Ecto neural progenitor cell (in vitro differentiated cells): ENCODE results near the gene MPHOSPH8.
"Not testable (repeated sequence)": the region's sequence is repeated elsewhere in the genome, so short reads cannot be mapped to it uniquely, and the experiment has no call there.

ENCODE experiments used
- DNase-seq: peaks from one replicate; pipeline ENCODE4 v3.0.0-alpha.2; 2018; ENCODE audit warnings: low spot score

Gene MPHOSPH8

GRCh38 chr13:19632915-19633478, 462 bp upstream of the MPHOSPH8 start:
- DNase-seq, result no peak

GRCh38 chr13:19634256-19634740, 839 bp downstream of the MPHOSPH8 start:
- DNase-seq, result no peak

- not testable (repeated sequence) for DNase-seq
Measured at GRCh38 chr13:19635926-19636325, 2.5 kb downstream of the MPHOSPH8 start.

DNA sequence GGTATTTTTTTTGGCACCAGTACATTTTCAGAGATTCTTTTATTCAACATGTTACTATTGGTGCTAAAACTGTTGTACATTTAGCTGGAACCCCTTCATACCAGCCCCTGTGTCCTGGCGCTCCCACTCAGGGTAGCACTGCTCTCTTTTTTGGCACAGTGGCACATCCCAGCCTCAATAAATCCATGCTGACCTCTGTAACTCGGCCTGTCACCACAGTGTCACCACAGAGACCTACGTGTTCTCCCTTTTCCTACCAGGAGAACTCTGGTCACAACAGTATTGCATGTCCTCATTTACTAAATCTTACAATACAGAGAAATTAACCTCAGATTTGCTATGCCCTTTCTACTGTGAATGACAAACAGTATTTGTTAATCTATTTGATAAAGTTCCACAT, 10.2 kb downstream of the MPHOSPH8 start:
- no peak for DNase-seq

GRCh38 chr13:19645000-19645399, 11.5 kb downstream of the MPHOSPH8 start:
- DNase-seq, result no peak

DNA sequence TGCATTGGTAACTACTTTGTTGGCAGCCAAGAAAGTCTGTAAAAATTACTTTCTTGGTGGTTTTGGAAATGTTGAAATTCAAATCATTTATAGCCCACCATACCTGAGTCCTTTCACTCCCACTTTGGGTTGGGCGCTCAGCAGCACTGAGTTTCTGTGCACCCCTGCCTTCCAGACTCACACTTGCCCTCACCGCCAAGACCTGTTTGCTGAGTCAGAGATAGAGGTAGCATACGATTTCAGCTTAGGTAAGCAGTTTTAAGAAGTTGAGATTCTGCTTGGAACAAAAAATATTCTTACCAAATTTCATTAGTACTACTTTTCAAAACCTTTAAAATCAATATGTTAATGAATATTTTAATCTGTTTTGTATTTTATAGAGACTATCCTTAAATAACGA, 12.6 kb downstream of the MPHOSPH8 start:
- DNase-seq, result no peak

- no peak for DNase-seq
Measured at GRCh38 chr13:19650742-19651141, 17.3 kb downstream of the MPHOSPH8 start.

DNA sequence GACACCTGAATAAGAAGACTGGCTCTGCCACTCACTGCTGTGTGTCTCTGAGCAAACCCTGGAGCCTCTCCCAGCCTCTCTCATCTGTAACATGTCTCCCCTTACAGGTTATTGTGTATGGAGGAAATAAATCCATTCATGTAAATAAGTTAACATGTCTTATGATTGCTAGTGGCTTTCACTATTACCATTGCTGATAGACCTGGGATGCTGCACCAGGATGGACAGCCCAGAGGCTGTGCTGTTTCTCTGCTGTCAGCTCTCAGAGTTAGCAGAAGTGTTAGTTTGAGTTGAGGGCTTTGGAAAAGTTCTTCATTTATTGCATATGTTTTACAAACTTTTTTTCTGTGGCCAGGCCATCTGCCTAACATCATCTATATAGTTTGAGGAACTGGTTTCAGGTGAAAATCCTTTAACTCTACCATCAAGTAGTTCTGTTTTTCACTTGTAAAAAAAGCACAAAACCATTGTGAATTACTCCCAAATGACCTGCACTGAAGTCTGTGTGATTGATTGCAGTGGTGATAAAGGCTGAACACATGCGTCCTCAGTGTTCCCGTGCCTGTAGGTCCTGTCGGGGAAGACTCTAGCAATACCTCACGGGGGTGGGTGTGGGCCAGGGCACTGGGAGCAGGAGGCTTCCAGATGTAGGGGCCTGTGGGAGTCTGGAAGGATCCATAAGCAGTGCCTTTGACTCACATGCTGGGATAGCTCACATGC, 24.6 kb downstream of the MPHOSPH8 start:
- DNase-seq, result no peak

DNA sequence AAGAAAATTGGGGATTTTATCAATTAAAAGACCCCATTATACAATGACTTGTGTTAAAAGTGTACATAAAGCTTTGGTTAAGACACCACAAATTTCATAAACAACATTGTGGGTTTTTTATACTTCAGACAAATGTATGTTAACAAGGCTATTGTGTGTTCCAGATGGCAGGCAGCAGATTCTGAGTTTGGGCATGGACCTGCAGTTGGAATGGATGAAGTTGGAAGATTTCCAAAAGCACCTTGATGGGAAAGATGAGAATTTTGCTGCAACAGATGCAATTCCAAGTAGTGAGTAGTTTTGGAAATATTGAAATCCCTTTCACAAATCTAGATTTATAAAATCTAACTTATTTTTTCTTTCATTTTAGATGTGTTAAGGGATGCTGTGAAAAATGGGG, 25.4 kb downstream of the MPHOSPH8 start:
- DNase-seq, result no peak

DNA sequence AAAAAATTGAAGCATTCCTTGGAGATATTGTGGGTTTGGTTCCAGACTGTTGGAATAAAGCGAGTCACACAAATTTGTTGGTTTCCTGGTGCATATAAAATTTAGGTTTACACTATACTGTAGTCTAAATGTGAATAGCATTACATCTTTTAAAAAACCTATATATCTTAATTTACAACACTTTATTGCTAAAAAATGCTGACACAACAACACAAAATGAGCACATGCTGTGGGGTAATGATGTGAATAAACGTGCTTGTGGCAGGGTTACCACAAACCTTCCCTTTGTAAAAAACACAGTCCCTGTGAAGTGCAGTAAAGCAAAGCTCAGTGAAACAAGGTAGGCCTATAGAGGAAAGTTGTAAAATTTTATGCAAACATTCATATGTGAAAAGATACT, 27.7 kb downstream of the MPHOSPH8 start:
- DNase-seq, result no peak

GRCh38 chr13:19661561-19661960, 28.1 kb downstream of the MPHOSPH8 start:
- DNase-seq, result no peak

- DNase-seq, result no peak
Measured at GRCh38 chr13:19663416-19663979, 30.0 kb downstream of the MPHOSPH8 start.

DNA sequence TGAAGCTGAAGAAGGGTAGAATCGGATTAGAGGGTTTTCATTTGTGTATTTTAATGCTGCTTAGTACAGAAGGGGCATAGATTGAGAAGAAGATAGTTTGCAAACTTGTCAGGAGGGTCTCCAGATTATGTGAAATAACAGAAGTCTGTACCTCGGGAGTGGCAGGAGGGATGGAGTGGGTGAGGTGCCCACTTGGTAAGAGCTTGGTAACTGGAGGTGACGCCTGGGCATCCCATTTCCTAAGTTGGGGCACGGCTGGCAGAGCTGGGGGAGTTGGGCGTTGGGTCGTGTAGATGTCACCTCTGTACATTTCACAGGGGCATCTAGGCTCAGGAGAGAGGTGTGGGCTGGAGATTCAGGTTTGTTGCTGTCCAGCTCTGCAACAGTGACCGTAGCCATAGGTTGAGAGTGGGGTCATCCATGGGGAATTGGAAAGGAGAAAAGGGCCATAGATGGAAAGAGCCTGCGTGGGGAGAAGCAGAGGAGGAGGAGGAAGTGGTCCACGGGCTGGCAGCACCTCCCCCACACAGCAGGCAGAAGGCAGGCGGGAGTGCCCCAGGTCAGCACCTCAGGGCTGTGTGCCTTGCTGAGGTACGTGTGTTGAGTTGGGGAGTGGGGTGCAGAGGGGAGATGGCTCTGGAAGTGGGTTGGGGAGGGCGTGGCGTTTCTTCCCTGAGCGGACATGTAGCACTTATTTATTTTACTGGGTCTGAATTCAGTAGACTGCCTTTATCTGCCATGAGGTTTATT, 31.2 kb downstream of the MPHOSPH8 start:
- no peak for DNase-seq

DNA sequence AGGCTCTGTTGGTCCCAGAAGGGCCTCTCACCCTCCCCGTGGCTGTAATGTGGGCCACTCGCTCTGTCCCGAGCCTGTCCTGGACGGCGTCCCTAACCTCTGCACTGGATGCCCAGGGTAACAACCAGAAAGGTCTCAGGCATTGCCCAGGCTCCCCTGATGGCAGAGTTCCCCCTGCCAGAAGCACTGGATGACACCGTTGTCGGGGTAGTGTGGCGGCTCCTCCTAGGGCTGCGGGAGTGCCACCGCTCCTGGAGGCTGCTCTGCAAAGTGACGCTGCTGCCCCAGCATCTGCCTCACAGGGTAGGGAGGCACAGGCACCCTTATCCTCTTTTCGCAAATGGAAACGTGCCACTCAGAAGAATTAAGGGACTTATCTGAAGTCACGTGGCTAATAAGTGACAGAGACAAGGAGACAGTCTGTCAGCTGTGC, 32.0 kb downstream of the MPHOSPH8 start:
- no peak for DNase-seq

DNA sequence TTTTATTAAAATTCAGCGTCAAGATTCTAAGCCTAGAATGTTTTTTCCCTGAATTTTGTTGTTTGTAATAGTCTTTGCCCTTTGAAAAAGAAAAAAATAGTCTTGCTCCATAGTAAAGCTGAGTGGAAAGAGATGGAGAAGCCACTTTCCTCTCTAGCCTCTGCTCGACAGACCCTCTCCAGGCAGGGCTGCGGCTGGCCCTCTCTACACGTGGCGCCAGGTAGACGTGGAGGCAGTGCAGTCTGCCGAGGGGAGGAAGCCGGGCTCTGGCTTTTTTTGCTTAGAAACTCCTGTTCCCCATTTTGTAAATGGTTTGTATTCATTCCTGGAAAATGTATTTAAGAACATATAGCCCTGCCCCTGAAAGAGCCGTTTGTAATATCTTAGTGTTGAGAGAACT, 35.3 kb downstream of the MPHOSPH8 start:
- no peak for DNase-seq

DNA sequence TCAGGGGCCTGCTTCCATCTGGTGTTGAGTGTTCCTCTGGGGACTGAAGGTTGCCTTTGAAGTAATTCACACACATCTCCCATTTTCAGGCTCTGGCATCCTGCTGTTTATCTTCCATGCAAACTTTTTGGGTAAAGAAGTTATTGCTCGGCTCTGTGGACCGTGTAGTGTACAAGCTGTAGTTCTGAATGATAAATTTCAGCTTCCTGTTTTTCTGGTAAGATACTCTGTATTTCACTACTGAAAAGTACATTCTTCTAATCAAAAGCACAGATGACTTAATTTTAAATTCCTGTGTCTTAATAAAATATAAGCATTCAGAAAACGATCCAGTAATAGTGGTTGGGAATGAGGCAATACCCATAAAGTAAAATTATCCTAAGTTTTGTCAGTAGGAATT, 36.7 kb downstream of the MPHOSPH8 start:
- no peak for DNase-seq

DNA sequence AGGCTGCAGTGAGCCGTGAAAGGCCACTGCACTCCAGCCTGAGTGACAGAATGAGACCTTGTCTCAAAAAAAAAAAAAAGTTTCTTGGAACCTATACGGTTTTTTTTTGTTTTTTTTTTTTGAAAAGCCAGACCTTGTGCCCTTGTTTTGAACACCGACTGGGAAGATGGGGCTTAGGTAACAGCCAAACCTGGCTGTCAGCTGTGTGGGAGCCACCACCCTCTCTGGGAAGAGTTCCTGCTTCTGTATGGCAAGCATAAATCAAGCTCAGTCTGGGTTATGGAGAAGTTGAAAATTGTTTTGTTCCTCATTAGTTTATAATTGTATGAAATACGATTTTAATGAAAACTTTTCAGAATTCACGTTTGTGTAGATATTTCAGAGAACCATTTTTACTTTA, 39.5 kb downstream of the MPHOSPH8 start:
- DNase-seq, result no peak

- no peak for DNase-seq
Measured at GRCh38 chr13:19673473-19674430, 40.3 kb downstream of the MPHOSPH8 start.

DNA sequence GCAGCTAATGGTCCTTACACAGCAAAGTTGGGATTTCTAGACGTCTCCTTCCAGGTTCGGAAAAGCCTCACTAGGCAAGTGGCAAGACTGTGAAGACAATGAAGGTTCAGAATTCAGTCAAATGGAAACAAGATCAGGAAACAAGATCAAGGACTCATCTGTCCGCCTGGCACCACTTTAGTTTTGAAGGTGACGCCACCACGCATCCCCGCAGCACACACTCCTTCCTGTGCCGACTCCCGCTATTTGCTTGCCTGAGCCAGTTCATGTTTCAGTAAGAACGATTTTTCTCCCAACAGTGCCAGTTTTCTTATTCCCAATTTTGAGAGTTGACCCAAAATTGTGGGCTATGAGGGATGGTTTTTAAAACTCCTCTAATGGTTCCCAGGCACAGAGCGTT, 41.4 kb downstream of the MPHOSPH8 start:
- no peak for DNase-seq

DNA sequence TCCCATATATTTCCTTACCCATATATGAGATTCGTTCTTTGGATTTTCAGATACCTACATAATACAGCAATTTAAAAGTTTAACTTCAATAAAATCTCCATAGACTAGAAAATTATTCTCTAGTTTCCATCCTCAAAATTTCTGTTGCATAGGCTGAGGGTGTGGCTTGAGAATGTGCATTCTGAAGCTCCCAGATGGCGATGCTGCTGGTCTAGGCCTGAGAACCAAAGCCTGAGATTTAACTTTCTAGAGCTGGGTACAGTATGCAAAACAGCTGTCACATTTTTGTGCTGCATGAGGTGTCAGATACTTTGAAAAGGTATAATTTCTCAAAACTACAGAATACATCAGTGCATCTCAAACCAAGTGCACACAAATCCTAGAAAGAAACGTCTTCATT, 42.7 kb downstream of the MPHOSPH8 start:
- no peak for DNase-seq

- DNase-seq, result no peak
Measured at GRCh38 chr13:19680751-19681150, 47.3 kb downstream of the MPHOSPH8 start.

DNA sequence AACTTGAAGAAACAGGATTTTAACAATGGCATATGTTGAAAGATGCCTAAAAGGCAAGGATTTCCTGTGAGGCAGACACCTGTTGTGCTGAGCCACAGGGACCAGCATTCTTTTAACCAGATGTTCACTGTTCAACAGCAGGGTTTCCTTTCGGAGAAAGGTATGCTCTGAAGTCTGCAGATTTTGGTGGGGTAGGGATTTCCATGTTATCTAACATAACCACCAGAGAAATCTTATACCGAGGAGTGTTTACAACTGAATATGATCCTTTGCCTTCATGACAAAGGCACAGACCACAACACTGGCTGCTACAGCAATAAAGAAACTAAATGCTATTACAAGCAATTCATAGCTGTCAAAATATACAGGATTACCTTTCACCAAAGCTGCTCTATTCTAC, 48.1 kb downstream of the MPHOSPH8 start:
- DNase-seq, result no peak
